HFFc6 (cell line): ENCODE results near the gene SDR39U1. TPM values are rescaled to one million over a fixed set of nuclear protein-coding genes. Genes with fewer than 3 reads are reported as not detected.
A peak's percentile ranks its signal among the peaks of the same experiment; 100 is the strongest.

Source experiments
- DNase-seq: peaks from one replicate; pipeline ENCODE4 v3.0.0-alpha.2; 2018
- H3K27ac Mint-ChIP-seq: 2 replicates; pipeline ENCODE4 v1.8.0; 2020; ENCODE audit warnings: mild to moderate bottlenecking, mixed read lengths
- H3K27me3 Mint-ChIP-seq: 2 replicates; pipeline ENCODE4 v1.8.0; 2021; ENCODE audit warnings: mild to moderate bottlenecking, moderate library complexity, mixed read lengths; ENCODE audit not compliant: insufficient read depth
- H3K36me3 Mint-ChIP-seq: 2 replicates; pipeline ENCODE4 v1.8.0; 2021; ENCODE audit warnings: low read depth, mixed read lengths
- H3K4me1 Mint-ChIP-seq: 2 replicates; pipeline ENCODE4 v1.8.0; 2020; ENCODE audit warnings: low read depth, mixed read lengths
- H3K4me3 Mint-ChIP-seq: 2 replicates; pipeline ENCODE4 v1.8.0; 2020; ENCODE audit warnings: mild to moderate bottlenecking, moderate library complexity, mixed read lengths
- H3K9me3 Mint-ChIP-seq: 2 replicates; pipeline ENCODE4 v1.8.0; 2020; ENCODE audit warnings: mild to moderate bottlenecking, mixed read lengths
- CTCF ChIP-seq: fragments of 200-600 bp; sonication (generic); IDR thresholded peaks from 2 replicates; pipeline ENCODE4 v1.5.0; 2021; ENCODE audit warnings: antibody characterized with exemption, mild to moderate bottlenecking
- total RNA-seq, 6 experiments: library from RNA; stranded (reverse); fragmentation: NEBNext Ultra II Directional; extraction: Animal tissue kit (Norgen Biotek cat#: 25700); gene quantifications; 2 replicates in 1 of 6; 3 replicates in 5 of 6; pipeline ENCODE4 v1.2.3, GENCODE V29; 2021

The SDR39U1 gene
- total RNA-seq, 6 experiments from 2014 or later = 29.6 to 35.7 (median 31.6) TPM

GRCh38 chr14:24406416-24406815 is 36.2 kb downstream of the SDR39U1 start:
- no peak overlapping the region for H3K27ac Mint-ChIP-seq
- H3K27me3 Mint-ChIP-seq = peaks cover 12% of the 10 kb centered on the region
- no peaks in the 10 kb centered on the region for H3K9me3 Mint-ChIP-seq
- no peaks in the 10 kb centered on the region for H3K36me3 Mint-ChIP-seq
- TF ChIP-seq CTCF = no peak
- peaks cover 22% of the 10 kb centered on the region for H3K4me1 Mint-ChIP-seq
- no peak for DNase-seq
- no peak overlapping the region for H3K4me3 Mint-ChIP-seq

- Mint-ChIP-seq H3K4me3 (no peak overlapping the region), H3K27me3 (peaks cover 10% of the 10 kb centered on the region), H3K9me3 (no peaks in the 10 kb centered on the region), H3K36me3 (no peaks in the 10 kb centered on the region), H3K27ac (no peak overlapping the region), H3K4me1 (peaks cover 22% of the 10 kb centered on the region)
- no peak for TF ChIP-seq CTCF
- no peak for DNase-seq
Measured at GRCh38 chr14:24404814-24405213, 37.8 kb downstream of the SDR39U1 start.

DNA sequence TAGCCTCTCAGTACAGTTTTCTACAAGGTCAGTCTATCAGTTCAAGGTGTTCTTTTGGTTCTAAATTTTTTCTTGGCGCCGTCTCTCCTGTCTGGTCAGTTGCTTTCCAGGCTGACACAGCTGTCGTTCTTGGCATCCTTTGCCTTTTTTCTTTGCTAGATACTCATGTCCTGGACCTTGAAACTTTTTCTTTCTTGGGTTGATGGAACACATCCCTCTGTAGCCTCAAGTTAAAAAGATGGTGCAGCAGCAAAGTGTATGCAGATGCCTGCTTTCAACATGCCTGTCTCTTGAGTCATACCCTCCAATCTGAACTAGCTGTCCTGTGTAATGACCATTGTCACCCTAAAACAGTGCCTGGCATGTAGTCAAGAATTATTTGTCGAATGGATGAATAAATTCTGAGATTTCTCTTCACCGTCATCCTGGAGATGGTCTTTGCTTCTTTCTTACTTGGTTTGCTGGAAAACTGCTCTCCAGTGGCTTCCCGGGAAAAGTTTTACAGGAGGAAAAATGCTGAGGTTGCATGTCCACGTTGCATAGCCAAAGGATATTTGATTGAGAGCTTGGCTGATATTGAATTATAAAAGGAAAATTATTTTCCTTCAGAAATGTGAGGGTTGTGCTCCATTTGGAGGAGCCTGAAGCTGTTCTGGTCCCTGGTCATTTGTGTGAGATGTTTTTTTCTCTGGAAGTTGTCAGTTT is 39.1 kb downstream of the SDR39U1 start:
- TF ChIP-seq CTCF = no peak
- Mint-ChIP-seq H3K4me3 (peak overlapping the region; percentile 2; the same call in 1 of the 2 replicates), H3K27me3 (peaks cover 10% of the 10 kb centered on the region), H3K4me1 (peaks cover 27% of the 10 kb centered on the region), H3K27ac (peak overlapping the region; percentile 9; the same call in 1 of the 2 replicates), H3K9me3 (no peaks in the 10 kb centered on the region), H3K36me3 (no peaks in the 10 kb centered on the region)
- peak; percentile 48 for DNase-seq

DNA sequence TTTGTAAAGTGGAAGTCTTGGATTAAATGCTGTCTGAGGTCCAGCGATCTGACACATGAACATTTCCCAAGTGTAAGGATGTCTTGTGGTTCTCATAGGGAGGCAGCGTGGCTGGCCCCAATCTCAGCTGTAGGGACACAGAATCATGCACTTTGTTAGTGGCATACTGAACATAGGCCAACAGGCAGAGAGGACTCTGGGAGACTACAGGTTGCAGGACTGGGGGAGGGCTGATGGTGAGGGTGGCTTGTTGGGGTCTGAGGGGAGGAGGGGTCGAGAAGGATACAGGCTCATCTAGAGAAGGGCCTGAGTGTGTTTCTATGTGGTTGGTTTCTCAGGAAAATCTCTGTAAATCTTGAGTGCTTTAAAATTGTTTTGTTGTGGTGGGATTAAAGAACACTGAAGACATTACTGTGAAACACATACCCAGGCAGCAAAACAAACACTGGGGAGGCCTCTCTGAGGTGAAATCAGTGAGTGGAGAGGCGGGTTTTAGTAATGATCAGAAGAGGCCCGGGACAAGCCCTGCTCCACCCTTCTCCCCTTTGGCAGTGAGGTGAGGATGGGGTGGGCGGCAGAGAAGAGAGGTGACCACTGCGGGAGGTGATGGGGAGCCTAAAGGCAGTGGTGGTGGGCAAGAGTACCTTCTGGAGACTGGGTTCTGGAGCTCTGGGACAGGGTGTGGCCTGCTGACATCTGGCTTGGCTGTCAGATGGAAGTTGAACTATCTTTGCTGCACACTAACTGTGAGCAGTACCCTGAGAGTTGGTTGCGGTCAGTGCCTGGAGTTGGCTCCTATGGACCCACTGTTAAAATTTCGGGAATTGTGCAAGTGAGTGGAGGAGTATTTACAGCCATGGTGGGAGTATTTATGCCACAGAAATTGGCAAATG is 40.5 kb downstream of the SDR39U1 start:
- Mint-ChIP-seq H3K9me3 (no peaks in the 10 kb centered on the region), H3K27ac (no peak overlapping the region), H3K4me1 (peaks cover 27% of the 10 kb centered on the region), H3K36me3 (no peaks in the 10 kb centered on the region), H3K4me3 (no peak overlapping the region), H3K27me3 (peaks cover 10% of the 10 kb centered on the region)
- TF ChIP-seq CTCF = no peak
- DNase-seq = no peak

GRCh38 chr14:24399999-24400718 is 42.4 kb downstream of the SDR39U1 start:
- peaks cover 9% of the 10 kb centered on the region for H3K27me3 Mint-ChIP-seq

More at GRCh38 chr14:24399999-24400718, 42.4 kb downstream of the SDR39U1 start:
- Mint-ChIP-seq H3K4me1 (peaks cover 42% of the 10 kb centered on the region), H3K4me3 (no peak overlapping the region; the same call in 1 of the 2 replicates), H3K9me3 (no peaks in the 10 kb centered on the region), H3K36me3 (no peaks in the 10 kb centered on the region), H3K27ac (no peak overlapping the region)
- no peak for TF ChIP-seq CTCF
- no peak for DNase-seq
